Spinal cord (tissue), 10 donors: ENCODE data around the gene PARN. TPM values are rescaled to one million over a fixed set of nuclear protein-coding genes. Genes with fewer than 3 reads are reported as not detected.
"Not testable (repeated sequence)": the region's sequence is repeated elsewhere in the genome, so short reads cannot be mapped to it uniquely, and the experiment has no call there.

Experiments
- DNase-seq, 6 donors: peaks; one replicate each; pipeline versions ENCODE4 v3.0.0 to v3.0.0-alpha.2; 2013 to 2015; ENCODE audit warnings: low spot score in 6 of 6, low read depth in 4 of 6
- H3K27ac ChIP-seq: one replicate; pipeline ENCODE4 v1.5.1; 2013; ENCODE audit warnings: low read depth, low read length, control low read depth
- H3K27me3 ChIP-seq: one replicate; pipeline ENCODE4 v1.6.1; 2013; ENCODE audit warnings: low read length; ENCODE audit not compliant: control insufficient read depth, insufficient read depth
- H3K36me3 ChIP-seq: one replicate; pipeline ENCODE4 v1.6.1; 2013; ENCODE audit warnings: low read length; ENCODE audit not compliant: control insufficient read depth, insufficient read depth
- H3K4me1 ChIP-seq: one replicate; pipeline ENCODE4 v1.6.1; 2013; ENCODE audit warnings: low read length; ENCODE audit not compliant: control insufficient read depth, insufficient read depth
- H3K4me3 ChIP-seq: one replicate; pipeline ENCODE4 v1.5.1; 2013; ENCODE audit warnings: low read depth, low read length, control low read depth
- H3K9me3 ChIP-seq: one replicate; pipeline ENCODE4 v1.6.1; 2013; ENCODE audit warnings: low read length; ENCODE audit not compliant: control insufficient read depth, insufficient read depth
- WGBS: methylation state at CpG from one replicate; pipeline ENCODE4 v1.1.5; 2013; ENCODE audit warnings: missing lambda C conversion rate; ENCODE audit not compliant: insufficient coverage; 5-methylcytosine and 5-hydroxymethylcytosine counted together
- polyA plus RNA-seq, 2 donors: library from polyadenylated mRNA; unstranded; fragments of 120-200 nt; gene quantifications; one replicate each; pipeline ENCODE4 v1.2.1, GENCODE V29; 2013; ENCODE audit not compliant: insufficient read length in 2 of 2
- total RNA-seq, 2 donors: library from RNA; depleted of rRNA in 1 of 2; stranded (reverse); fragments of 120-200 nt in 1 of 2; fragments of >200 nt in 1 of 2; gene quantifications; one replicate each; pipeline versions ENCODE4 v1.2.3 to v1.2.4, GENCODE V29; 2013 to 2014
- donor health status: healthy.

PARN gene
- total and polyA plus RNA-seq, 4 donors, result 23.5 to 33.6 (median 25.2) TPM

DNA sequence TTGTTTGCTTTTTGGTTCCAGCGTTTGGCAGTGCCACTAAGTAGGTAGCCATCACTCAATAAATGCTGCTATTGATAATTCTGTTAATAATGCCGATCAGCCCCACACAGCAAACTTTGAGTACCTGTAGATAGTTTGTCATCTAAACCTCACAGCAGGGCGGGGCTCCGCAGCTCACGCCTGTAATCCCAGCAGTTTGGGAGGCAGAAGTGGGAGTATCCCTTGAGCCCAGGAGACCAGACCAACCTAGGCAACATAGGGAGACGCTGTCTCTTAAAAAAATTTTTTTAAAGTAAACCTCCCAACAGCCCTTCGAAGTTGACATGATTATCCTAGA, 4.3 kb upstream of the PARN start:
- Histone ChIP-seq H3K36me3 (peaks cover 7% of the 10 kb centered on the region), H3K27ac (no peak overlapping the region), H3K27me3 (no peaks in the 10 kb centered on the region), H3K9me3 (no peaks in the 10 kb centered on the region), H3K4me3 (peak overlapping the region; percentile 80), H3K4me1 (peaks cover 28% of the 10 kb centered on the region)
- no peak for DNase-seq
- WGBS, result 40% methylated on average over 3 of the region's 7 CpGs

DNA sequence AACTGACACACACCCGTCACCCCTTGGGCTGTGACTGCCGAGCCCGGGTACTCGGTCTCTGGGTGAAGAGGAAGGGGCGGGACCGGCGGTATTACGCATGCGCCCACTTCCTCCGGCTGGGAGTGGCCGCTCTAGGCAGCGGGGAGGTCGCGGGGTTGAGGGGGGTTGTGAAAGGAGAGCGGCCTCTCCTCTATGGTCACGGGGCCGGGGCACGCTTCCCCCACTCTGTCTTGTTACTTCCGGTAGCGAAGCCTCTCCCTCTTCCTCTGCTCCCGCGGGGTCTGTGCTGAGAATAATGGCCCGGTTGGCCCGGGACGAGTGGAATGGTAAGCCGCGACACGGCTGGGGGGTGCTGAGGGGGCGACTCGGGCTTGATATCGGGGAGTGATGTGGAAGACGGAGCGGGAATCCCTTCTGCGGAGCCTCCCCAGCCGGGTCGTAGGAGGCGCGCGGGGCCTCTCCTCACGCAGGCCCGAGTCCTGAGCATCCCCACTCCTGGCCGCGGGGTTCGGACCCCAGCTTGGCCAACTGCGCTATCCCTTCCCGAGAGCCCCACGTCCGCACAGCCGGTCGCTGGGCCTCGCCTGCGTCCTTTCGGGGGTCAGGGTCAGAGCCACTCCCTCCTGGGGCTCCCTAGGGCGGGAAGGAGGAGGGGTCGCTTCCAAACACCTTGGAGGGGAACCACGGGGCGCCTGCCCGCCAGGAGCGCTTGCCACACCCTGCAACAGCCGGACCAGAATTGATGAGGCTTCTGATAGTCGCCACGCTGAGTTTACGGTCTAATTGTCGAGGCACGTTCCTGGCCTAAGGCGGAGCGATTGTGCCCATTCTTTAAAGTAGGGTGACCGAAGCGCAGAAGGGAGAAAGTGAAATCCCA, 2.9 kb upstream of the PARN start, which contains the start of gene BFAR:
Gene BFAR, plus strand, starts transcription at position 259 of the 877 bp plus-strand sequence. CDS start 11,396 bp downstream, outside the sequence.
- H3K4me1 ChIP-seq, result peaks cover 29% of the 10 kb centered on the region
- no peaks in the 10 kb centered on the region for H3K27me3 ChIP-seq
- H3K27ac ChIP-seq, result peak within 1 kb of the TSS; percentile 90
- peak within 1 kb of the TSS; percentile 80 for H3K4me3 ChIP-seq
- peak; percentile 84 to 99 (median 97) for DNase-seq
- H3K36me3 ChIP-seq, result peaks cover under 1% of the 10 kb centered on the region
- H3K9me3 ChIP-seq, result no peaks in the 10 kb centered on the region
- 0% methylated on average over 58 of the region's 69 CpGs for WGBS

DNA sequence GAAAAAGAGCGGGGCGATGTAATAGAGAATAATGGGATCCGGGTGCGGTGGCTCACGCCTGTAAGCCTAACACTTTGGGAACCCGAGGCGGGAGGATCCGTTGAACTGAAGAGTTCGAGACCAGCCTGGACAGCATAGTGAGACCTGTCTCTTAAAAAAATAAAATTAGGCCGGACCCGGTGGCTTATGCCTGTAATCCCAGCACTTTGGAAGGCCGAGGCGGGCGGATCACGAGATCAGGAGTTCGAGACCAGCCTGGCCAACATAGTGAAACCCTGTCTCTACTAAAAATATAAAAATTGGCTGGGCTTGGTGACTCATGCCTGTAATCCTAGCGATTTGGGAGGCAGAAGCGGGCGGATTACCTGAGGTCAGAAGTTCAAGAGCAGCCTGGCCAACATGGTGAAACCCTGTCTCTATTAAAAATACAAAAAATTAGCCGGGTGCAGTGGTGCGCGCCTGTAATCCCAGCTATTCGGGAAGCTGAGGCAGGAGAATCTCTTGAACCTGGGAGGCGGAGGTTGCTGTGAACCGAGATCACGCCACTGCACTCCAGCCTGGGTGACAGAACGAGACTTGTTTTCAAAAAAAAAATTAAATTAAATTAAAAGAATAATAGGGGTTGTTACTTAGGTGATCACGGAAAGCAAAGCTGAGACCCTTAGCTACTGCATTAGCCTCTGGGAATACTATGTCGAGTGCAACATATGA, 715 bp upstream of the PARN start:
- WGBS, result 78% methylated on average over 25 of the region's 29 CpGs
- H3K9me3 ChIP-seq, H3K27me3 ChIP-seq, H3K36me3 ChIP-seq, DNase-seq: not testable (repeated sequence)
- Histone ChIP-seq H3K27ac (peak overlapping the region; percentile 87), H3K4me1 (peaks cover 29% of the 10 kb centered on the region), H3K4me3 (peak overlapping the region; percentile 88)

DNA sequence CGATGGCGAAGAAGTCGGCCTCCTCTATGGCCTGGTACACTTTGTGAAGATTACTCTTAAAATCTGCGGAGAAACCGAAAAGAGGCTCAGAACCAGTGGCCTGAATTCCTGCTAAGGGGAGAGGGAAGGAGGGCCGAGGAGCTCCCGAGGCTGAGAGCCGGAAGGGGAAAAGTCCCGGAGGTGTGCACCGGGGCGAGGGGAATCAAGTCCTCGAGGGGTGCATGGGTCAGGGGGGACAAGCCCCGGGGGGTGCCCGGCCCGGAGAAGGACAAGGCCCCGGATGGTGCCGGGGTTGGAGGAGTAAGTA, 495 bp downstream of the PARN start:
- Histone ChIP-seq H3K9me3 (no peaks in the 10 kb centered on the region), H3K4me3 (peak overlapping the region; percentile 88), H3K27ac (peak overlapping the region; percentile 87), H3K36me3 (peaks cover 12% of the 10 kb centered on the region), H3K4me1 (peaks cover 26% of the 10 kb centered on the region), H3K27me3 (no peaks in the 10 kb centered on the region)
- DNase-seq, result peak in 1 of 6 donors; percentile 1
- 2% methylated on average over 17 of the region's 17 CpGs for WGBS

DNA sequence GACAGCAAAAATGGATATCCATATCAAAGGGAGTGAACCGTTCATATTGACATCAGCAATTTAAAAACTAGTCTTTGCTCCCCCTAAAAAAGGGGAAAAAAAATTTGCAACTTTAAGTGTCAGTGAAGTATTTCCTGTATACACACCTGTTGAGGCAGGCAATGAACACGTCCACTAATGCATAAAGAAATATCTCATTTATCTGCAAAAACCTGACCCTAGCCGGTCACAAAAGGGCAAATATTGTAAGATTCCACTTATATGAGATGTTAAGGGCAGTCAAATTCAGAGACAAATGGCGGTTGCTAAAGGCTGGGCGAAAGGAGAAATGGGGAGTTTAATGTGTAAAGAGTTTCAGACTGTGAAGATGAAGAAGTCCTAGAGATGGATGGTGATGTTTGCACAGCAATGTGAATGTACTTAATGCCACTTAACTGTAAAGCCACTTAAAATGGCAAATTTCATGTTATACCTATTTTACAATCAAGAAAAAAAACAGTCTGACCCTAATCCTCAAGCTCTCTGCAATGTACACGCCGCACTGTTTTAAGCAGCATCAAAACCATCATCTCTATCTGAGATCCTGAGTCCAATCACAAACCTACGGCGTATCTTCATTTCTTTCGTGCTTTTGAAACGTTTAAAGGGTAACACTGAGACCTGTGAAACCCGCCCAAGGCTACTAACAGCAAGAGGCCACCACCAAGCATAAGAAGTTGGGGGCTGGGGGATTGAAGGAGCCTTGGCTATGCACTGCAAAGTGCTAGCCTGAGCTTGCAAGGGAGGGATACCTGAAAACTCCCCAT, 1.1 kb downstream of the PARN start:
- no peaks in the 10 kb centered on the region for H3K9me3 ChIP-seq
- peaks cover 13% of the 10 kb centered on the region for H3K36me3 ChIP-seq
- no peak overlapping the region for H3K27ac ChIP-seq
- H3K4me3 ChIP-seq, result peak overlapping the region; percentile 88
- H3K4me1 ChIP-seq, result peaks cover 21% of the 10 kb centered on the region
- no peaks in the 10 kb centered on the region for H3K27me3 ChIP-seq
- WGBS, result 85% methylated on average over 4 of the region's 12 CpGs
- no peak for DNase-seq

DNA sequence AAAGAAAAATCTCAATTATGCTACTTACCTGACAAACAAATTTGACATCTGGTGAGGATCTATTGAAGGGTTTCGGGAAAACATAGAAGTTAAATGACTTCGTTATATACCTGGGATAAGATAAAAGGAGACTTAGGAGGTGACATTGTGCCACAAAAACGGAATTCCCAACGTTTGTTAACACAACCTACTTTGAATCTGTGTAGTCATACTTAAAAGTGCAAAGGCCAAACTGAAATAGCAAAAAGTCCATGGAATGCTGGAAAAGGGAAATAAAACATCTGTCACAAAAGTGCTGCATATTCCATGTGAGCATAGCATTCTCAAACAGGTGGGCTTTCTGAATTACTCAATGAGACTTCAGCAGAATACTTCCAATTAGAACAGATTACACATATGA, 3.0 kb downstream of the PARN start:
- no peak for DNase-seq
- H3K36me3 ChIP-seq, result peaks cover 29% of the 10 kb centered on the region
- H3K27ac ChIP-seq, result no peak overlapping the region
- H3K9me3 ChIP-seq, result no peaks in the 10 kb centered on the region
- H3K4me1 ChIP-seq, result peaks cover 13% of the 10 kb centered on the region
- WGBS, result no CpG with 5 or more reads among the region's 4 CpGs
- H3K27me3 ChIP-seq, result no peaks in the 10 kb centered on the region
- H3K4me3 ChIP-seq, result no peak overlapping the region

DNA sequence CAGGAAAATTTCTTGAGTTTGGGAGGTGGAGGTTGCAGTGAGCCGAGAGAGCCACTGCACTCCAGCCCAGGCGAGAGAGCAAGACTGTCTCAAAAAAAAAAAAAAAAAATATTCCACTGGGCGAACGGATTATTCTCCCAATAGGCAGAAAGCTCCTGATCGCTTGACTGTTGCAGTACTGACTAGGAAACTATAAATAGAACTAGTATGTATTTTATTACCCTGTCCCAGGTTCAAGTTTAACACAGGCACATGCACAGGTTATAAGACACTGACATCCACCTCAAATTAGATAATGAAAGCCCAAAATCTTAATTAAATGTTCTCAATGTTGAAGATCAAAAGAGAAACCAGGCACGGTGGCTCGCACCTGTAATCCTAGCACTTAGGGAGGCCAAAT, 11.5 kb downstream of the PARN start:
- DNase-seq, result no peak
- Histone ChIP-seq H3K4me3 (no peak overlapping the region), H3K9me3 (no peaks in the 10 kb centered on the region), H3K4me1 (no peaks in the 10 kb centered on the region), H3K27me3 (no peaks in the 10 kb centered on the region), H3K27ac (no peak overlapping the region), H3K36me3 (peaks cover 58% of the 10 kb centered on the region)
- WGBS, result no CpG with 5 or more reads among the region's 7 CpGs

DNA sequence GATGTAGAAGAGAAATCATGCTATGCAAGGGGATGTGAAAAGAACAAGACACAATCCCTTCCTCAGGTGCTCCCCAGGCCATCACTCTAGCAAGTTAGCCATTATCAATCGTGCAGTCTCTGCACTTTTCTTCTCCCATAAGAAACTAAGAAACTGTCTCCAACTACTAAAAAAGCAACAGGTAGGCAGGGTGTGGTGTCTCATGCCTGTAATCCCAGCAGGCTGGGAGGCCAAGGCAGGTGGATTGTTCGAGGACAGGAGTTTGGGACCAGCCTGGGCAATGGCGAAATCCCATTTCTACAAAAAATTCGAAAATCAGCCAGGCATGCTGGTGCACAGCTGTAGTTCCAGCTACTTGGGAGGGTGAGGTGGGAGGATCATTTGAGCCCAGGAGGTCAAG, 13.8 kb downstream of the PARN start:
- Histone ChIP-seq H3K9me3 (no peaks in the 10 kb centered on the region), H3K36me3 (peaks cover 55% of the 10 kb centered on the region), H3K4me3 (no peak overlapping the region), H3K27me3 (no peaks in the 10 kb centered on the region), H3K27ac (no peak overlapping the region), H3K4me1 (no peaks in the 10 kb centered on the region)
- DNase-seq, result no peak
- WGBS, result 98% methylated on average over 4 of the region's 4 CpGs

DNA sequence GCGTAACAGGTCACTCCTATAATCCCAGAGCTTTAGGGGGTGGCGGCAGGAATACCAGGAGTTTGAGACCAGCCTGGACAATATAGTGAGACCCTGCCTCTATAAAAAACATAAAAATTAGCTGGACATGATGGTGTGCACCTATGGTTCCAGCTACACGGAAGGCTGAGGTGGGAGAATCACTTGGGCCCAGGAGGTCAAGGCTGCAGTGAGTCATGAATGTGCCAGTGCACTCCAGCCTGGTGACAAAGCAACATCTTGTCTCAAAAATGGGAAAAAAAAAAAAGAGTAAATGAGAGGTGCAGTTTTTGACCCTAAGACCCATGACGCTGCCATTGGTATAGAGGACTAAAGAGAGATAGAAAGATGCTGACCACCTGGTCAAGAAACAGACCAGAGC, 16.1 kb downstream of the PARN start:
- H3K36me3 ChIP-seq, result peaks cover 57% of the 10 kb centered on the region
- no peaks in the 10 kb centered on the region for H3K9me3 ChIP-seq
- no peak overlapping the region for H3K27ac ChIP-seq
- no peak overlapping the region for H3K4me3 ChIP-seq
- 87% methylated on average over 3 of the region's 4 CpGs for WGBS
- H3K27me3 ChIP-seq, result no peaks in the 10 kb centered on the region
- H3K4me1 ChIP-seq, result no peaks in the 10 kb centered on the region
- DNase-seq, result no peak
